ENCODE measurements around the gene KCNAB2. TPM values are rescaled to one million over a fixed set of nuclear protein-coding genes. Genes with fewer than 3 reads are reported as not detected.

Gene KCNAB2
- total RNA-seq, 6 experiments from 2014 or later: 8.0 to 12.6 (median 10.7) TPM

DNA sequence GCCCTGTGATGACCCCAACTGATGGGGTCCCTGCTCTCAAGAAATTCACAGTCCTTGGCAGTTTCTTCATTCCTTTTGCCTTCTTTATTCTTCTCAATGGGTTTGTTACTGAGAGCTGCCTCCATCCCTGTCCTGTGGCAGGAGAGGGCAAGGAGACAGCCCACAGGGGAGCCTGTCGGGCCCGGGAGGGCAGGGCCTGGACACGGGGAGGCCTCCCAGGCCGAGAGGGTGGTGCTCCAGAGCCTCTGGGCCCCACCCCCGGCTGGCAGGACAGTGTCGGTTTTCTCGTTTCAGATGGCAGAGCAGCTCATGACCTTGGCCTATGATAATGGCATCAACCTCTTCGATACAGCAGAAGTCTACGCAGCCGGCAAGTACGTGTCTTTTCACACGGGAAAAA lies 36.2 kb downstream of the KCNAB2 start:
- no peak overlapping the region for H3K27ac Mint-ChIP-seq
- no peaks in the 10 kb centered on the region for H3K9me3 Mint-ChIP-seq
- H3K27me3 Mint-ChIP-seq (ENCODE audit: insufficient read depth): peaks cover 6% of the 10 kb centered on the region
- TF ChIP-seq, protein P1, sequence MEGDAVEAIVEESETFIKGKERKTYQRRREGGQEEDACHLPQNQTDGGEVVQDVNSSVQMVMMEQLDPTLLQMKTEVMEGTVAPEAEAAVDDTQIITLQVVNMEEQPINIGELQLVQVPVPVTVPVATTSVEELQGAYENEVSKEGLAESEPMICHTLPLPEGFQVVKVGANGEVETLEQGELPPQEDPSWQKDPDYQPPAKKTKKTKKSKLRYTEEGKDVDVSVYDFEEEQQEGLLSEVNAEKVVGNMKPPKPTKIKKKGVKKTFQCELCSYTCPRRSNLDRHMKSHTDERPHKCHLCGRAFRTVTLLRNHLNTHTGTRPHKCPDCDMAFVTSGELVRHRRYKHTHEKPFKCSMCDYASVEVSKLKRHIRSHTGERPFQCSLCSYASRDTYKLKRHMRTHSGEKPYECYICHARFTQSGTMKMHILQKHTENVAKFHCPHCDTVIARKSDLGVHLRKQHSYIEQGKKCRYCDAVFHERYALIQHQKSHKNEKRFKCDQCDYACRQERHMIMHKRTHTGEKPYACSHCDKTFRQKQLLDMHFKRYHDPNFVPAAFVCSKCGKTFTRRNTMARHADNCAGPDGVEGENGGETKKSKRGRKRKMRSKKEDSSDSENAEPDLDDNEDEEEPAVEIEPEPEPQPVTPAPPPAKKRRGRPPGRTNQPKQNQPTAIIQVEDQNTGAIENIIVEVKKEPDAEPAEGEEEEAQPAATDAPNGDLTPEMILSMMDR (IDR thresholded peaks at IDR 0.05): no peak
- no peaks in the 10 kb centered on the region for H3K36me3 Mint-ChIP-seq (ENCODE audit: low read depth)
- no peak for DNase-seq
- H3K4me3 Mint-ChIP-seq: no peak overlapping the region
- peaks cover 11% of the 10 kb centered on the region for H3K4me1 Mint-ChIP-seq (ENCODE audit: low read depth)

DNA sequence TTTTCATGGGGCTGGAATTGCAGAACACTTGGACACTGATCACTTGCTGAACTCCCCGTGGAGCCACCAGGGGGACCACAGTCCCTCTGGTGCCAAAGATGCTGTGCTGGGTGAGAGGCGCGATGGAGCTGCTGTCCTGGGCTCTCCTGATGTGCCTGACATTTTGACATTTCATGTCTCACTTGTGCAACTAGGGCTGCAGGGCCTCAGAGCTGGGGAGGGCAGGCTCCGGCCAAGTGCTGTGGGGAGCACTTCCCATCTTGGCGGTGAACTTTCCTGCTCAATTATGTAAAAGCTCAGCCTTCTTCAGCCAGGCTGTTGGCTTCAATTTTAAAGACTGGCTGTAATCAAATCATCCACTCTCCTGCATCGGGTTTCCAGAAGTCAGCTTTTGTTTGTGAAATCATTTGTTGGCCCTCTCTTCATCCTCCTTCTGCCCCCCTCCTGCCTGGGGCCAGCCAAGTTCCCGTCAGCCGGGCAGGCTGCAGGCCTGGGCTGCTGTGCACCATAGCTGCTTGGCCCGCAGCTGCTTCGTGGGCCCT lies 36.8 kb downstream of the KCNAB2 start:
- Mint-ChIP-seq H3K27me3 (ENCODE audit: insufficient read depth) (peaks cover 6% of the 10 kb centered on the region), H3K36me3 (ENCODE audit: low read depth) (no peaks in the 10 kb centered on the region), H3K27ac (no peak overlapping the region), H3K4me1 (ENCODE audit: low read depth) (peaks cover 11% of the 10 kb centered on the region), H3K9me3 (no peaks in the 10 kb centered on the region), H3K4me3 (no peak overlapping the region)
- DNase-seq: peak; percentile 27
- TF ChIP-seq, protein P1 (IDR thresholded peaks at IDR 0.05): peak; percentile 69

DNA sequence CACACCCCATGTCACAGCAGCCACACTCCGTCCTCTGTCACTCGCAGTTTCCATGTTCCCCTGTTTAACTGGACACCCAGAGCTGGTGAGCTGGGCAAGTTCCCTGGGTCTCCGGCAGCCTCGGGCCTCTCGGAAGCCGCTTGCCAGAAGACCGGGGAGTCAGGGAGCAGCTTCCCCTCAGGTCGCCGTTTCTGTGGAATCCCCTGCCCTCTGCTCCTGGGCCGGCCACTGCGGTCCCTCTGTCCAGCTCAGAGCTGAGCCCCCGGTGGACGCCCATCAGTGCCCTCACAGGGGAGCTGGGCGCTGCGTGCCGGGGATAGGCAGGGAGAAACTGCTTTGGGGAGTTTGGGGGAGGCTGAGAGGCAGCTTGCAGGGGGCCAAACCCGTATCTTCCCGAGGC lies 37.7 kb downstream of the KCNAB2 start:
- TF ChIP-seq, protein P1 (IDR thresholded peaks at IDR 0.05): no peak
- Mint-ChIP-seq H3K27me3 (ENCODE audit: insufficient read depth) (peaks cover 6% of the 10 kb centered on the region), H3K36me3 (ENCODE audit: low read depth) (no peaks in the 10 kb centered on the region)

DNA sequence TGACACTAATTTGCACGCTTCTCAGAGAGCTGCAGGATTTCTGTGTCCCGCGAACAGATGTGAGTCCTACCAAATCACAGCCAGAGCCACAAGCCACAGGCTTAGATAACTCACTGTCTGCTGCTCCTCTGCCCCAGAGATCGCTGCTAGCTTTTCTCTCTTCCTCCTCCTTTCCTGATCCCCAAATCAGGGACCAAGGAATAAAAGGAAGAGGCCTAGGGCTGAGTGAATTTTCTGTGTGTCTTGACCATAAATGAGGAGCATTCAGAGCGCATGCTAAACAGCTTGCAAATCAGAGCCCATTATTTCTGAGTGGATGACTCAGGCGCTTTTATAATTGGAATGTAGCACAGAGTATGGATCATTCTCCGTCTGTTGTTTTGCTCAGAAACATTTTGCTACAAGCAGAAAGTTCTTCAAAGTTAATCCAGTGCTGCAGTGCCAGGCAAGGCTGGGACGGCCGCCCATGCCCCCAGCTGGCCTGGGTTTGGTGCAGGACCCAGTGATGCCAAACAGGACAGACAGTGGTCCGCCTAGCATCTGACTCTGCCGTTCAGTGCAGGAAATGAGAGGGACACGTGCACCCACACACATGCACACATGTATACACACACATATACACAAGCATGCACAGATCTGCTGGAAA lies 38.2 kb downstream of the KCNAB2 start:
- Mint-ChIP-seq H3K27me3 (ENCODE audit: insufficient read depth) (peaks cover 6% of the 10 kb centered on the region), H3K9me3 (no peaks in the 10 kb centered on the region), H3K27ac (peak overlapping the region; percentile 65; the same call in 1 of the 2 replicates), H3K4me3 (peak overlapping the region; percentile 60), H3K36me3 (ENCODE audit: low read depth) (no peaks in the 10 kb centered on the region), H3K4me1 (ENCODE audit: low read depth) (peaks cover 11% of the 10 kb centered on the region)
- peak; percentile 69 for DNase-seq
- TF ChIP-seq, protein P1 (IDR thresholded peaks at IDR 0.05): no peak

More for the DNA sequence above, 37.7 kb downstream of the KCNAB2 start:
- H3K4me1 Mint-ChIP-seq (ENCODE audit: low read depth): peaks cover 11% of the 10 kb centered on the region
- H3K4me3 Mint-ChIP-seq: no peak overlapping the region
- H3K27ac Mint-ChIP-seq: no peak overlapping the region; the same call in 1 of the 2 replicates
- H3K9me3 Mint-ChIP-seq: no peaks in the 10 kb centered on the region
- no peak for DNase-seq

DNA sequence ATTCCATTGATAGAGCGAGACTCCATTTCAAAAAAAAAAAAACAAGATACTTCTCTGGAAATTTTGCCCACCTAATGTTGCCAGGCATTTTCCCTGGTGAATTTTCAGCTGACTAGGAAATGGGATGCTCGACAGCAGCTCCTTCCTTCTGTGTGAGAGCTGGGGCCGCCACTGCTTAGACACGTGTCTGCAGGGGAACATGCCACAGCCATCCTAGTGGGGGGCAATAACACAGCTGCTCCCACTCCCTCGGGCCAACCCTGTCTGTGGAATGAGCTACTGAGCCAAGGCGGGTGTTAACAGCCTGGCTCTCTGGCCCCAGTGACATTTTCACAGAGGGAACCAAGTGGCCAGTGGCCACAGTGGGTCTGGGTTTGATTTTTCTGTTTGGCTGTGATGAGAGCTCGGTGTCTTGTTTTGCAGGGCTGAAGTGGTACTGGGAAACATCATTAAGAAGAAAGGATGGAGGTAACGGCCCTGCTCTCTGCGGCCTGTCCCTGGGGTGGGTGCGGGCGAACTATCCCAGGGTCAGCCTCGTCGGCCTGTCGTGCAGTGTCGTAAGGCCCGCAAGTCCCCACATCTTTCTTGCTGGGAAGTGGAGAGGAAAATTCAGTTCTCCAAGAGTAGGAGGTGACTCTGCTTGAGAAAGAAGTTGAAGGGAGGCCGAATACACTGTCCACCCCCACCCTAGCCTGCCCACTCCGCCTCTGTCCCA lies 39.2 kb downstream of the KCNAB2 start:
- DNase-seq: no peak
- H3K27ac Mint-ChIP-seq: no peak overlapping the region

More for the DNA sequence above, 39.2 kb downstream of the KCNAB2 start:
- H3K27me3 Mint-ChIP-seq (ENCODE audit: insufficient read depth): peaks cover 6% of the 10 kb centered on the region
- no peaks in the 10 kb centered on the region for H3K36me3 Mint-ChIP-seq (ENCODE audit: low read depth)
- H3K9me3 Mint-ChIP-seq: no peaks in the 10 kb centered on the region
- no peak overlapping the region for H3K4me3 Mint-ChIP-seq
- TF ChIP-seq, protein P1 (IDR thresholded peaks at IDR 0.05): no peak
- H3K4me1 Mint-ChIP-seq (ENCODE audit: low read depth): peaks cover 11% of the 10 kb centered on the region
